HG03469 (cell line): ENCODE measurements around the gene FBN1.

Source experiments
- ATAC-seq: cut with Tn5 transposase; IDR thresholded peaks from one replicate; pipeline ENCODE4 v1.9.1; 2021; ENCODE audit warnings: mild to moderate bottlenecking, moderate library complexity, moderate number of reproducible peaks; ENCODE audit not compliant: unreplicated experiment

Gene FBN1

GRCh38 chr15:48582452-48583247, 62.9 kb downstream of the FBN1 start:
- ATAC-seq = no peak

DNA sequence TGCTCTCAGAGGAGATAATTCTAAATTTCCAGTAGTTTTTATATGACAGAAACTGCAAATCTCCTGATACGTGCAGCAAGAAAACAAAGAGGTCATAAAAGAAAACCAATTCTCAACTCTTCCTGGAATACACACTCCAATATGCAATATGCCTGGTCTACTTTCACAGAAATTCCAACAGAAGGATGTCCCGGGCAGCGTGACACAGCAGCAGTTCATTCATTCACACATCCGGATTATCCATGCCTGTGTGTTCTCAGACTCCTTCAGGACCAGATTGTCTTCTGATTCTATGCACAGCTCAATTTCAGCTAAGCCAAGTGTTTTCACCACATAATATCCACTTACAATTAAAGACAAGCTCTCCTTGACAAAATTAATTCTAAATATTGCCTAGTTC, 64.3 kb downstream of the FBN1 start:
- ATAC-seq = no peak

DNA sequence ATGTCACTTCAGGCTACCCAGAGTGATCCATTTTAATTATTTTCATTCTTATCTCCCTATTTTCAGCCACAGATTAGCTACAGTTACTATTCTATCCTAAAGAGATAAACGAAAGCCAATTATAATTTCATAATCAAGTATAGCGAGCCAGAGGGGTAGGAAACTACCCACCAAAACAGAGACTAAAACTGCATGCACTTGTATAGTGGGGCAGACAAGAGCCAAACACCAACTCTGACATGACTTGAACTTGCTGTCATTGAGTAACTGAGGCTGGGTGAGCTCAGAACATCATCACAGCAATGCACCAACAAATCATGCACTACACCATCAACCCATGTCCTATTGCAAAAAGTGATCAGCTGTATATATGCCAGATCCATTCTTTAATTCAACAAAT, 64.8 kb downstream of the FBN1 start:
- ATAC-seq = no peak

GRCh38 chr15:48579945-48580671, 65.4 kb downstream of the FBN1 start:
- no peak for ATAC-seq

GRCh38 chr15:48578965-48579364, 66.5 kb downstream of the FBN1 start:
- no peak for ATAC-seq

DNA sequence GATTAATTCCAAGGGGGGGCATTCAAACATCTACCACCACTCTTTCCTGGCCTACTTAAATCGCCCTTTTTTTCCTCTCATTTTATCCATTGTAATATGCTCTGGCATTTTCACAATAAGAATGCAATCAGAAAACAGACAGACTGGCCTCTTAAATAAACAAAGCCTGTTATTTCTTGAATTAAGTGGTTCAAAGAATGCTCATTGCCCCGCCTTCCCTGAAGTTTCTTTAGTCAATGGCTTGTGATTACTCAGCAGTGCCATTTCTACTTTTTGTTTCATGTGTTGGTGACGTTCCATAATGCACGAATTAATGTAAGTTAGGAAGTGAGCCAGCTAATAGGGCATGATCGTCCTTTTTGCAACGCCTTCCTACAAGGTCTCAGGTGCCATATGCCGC, 68.0 kb downstream of the FBN1 start:
- no peak for ATAC-seq

DNA sequence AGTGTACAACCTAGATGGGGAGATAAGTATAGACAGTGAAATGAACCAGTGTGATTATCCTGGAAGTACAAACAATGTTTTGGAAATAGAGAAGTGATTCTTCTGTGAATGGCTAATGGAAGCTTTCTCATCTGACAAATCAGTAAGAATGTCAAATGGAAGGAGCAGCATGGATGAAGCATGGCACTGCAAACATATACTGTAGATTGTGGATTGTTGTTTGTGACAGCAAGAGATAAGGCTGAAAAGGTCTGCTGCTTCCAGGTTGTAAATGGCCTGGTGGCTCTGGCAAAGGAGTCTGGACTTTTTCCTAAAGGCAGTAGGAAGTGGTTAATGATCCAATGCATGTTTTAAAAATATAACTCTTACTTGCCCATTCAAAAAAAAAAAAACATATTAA, 71.3 kb downstream of the FBN1 start:
- no peak for ATAC-seq

DNA sequence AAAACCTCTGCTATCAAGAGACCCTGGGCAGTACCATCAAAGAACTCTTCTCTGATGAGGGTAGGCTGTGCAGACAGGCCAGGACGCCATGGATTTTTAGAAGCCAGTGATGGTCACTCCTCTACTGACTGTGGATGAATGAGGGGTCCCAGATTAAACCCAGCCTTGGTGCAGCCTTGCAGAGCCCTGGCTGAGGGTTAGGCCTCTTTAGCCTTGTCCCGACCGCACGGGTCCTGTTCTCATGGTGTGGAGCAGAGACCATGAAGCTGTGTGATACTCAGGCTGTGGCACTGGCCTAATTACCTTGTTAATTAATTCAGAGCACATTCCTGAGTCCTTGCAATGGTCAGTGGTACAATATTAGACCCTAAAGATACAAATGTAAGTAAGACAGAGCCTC, 71.7 kb downstream of the FBN1 start:
- ATAC-seq = no peak

GRCh38 chr15:48572823-48573222, 72.7 kb downstream of the FBN1 start:
- no peak for ATAC-seq

- ATAC-seq = no peak
These were observed 74.0 kb downstream of the FBN1 start for GRCh38 chr15:48571510-48571909.

- ATAC-seq = no peak
These were observed 74.7 kb downstream of the FBN1 start for GRCh38 chr15:48570822-48571221.

DNA sequence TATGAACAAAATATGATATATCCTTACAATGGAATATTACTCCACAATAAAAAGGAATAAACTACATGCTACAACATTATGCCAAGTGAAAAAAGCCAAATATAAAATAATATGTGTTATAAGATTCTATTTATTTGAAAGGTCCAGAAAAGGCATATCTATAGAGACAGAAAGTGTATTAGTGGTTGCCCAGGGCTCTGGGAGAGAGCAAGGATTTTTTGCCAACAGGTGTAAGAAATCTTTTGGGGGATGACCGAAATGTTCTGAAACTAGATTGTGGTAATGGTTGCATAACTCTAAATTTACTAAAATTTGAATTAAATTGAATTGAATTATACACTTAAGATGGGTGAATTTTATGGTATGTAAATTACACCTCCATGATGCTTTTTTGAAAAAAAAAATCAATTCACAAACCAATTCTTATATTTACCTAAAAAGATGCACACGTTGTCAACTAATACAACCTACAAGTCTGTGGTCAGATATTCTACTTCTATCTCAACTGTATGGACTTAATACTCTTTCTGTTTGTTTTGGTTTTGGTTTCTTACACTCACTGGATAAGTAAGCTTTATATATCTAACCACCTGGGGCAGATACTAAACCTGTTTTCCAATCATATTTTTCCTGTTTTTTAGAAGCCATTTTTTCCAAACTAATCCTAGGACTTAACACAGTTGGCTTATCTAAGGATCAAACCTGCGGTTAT, 75.8 kb downstream of the FBN1 start:
- ATAC-seq = no peak

DNA sequence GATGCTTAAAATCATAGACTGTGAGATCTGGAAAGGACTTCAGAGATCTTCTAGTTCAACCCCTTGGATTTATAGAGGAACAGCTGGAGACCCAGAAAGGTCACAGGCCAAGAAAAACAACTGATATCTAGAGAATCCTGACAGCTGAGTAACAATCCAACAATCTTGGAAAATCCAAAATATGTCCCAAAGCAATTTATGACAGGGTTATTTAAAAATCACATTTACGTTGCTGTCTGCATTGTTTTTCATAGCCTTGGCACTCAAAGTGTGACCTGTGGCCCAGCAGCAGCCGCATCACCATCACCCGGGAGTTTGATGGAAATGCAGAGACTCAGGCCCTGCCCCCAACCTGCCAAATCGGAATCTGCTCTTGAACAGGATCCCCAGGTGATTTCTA, 78.8 kb downstream of the FBN1 start:
- no peak for ATAC-seq

DNA sequence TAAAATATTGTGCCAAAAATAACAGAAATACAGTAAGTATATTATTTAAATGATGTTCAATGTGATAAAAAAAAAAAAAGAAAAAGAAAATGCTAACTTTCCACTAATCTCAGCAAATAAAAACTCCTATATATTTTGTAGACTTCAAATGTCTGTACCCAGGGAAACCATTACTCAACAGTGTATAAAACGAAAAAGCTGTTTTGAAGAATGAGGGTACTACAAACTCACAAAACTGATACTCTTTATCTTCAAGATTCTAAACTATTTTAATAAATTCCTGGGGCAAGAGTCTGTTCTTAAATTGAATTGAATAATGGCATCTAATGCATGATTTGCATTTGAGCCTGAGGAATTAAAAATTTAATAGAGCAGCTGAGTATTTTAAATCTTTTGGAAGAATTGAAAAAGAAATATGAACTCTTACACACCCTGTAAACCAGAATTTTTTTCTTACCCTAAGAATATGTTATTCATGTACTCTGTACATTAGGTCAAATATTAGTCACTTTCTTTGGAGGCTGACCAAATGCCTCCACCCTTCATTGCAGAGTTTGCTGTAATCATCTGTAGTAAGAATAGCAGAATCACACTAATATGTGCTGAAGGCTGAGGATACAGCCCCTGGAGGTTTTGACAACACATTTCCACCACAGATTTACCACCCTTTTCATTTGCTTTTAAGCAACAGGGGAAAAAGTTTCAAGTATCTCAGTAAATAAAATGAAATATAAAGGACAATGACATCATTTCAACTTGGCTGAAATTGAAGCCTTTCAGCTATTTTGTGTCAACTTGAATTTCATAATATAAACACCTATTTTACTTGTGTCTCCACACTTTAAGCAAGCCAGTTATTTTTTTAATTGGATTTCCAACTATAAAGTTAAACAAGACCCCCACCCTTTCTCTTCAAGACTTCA, 79.7 kb downstream of the FBN1 start:
- no peak for ATAC-seq

DNA sequence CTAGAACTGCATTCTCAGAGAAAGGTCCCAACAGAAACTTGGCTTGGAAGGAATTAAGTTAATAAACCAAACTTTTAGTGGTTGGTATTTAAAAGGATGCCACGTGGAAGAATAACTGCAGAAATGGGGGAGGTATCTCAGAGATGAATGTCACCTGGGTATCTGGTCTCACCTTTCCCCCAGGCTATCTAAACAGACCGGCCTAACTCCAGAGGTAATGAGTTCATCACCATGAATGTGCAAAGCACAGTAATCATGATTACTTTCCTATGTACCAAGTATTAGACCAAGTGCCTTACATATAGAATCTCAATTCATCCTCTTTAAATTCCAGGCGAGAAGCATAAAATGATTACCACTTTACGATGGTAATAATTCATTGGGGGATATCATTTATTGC, 80.8 kb downstream of the FBN1 start:
- no peak for ATAC-seq

- no peak for ATAC-seq
These were observed 81.6 kb downstream of the FBN1 start for GRCh38 chr15:48563934-48564333.

- ATAC-seq = no peak
These were observed 85.0 kb downstream of the FBN1 start for GRCh38 chr15:48560321-48561051.

DNA sequence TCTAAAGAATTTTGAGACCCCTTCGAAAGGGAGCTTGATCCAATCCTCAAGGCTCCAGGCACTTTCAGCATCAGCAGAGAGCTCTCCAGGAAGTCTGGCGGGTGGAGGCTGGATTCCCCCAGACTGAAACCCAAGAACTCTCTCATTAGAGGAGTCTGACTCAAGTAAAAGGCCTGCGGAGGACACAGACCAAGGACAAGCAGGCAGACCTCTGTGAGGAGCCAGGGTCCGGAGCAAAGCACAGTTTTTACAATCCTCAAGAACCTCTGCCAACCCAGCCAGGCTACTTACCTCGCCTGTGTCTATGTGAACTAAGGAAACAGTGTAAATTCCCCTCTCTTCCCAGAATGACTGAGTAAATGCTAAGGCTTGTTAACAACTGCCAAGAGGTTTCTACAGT, 86.2 kb downstream of the FBN1 start:
- ATAC-seq = no peak

DNA sequence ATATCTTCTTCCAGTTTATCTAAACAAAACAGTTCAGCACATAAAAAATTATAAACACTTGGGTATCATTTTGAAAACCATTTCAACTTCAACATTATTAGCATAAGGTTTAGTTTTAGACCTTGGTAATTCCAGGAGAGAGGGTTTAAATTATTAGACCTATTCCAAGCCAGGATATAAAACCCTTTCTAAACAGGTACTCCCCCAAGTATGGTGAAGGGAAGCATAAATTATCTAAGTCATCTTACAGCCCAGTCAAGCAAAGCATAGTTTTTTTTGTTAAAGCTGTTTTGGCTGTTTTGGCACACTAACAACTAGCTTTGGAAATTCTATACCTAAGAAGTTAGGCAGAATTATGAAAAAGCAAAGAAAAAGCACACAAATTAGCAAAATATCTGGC, 87.3 kb downstream of the FBN1 start:
- no peak for ATAC-seq

DNA sequence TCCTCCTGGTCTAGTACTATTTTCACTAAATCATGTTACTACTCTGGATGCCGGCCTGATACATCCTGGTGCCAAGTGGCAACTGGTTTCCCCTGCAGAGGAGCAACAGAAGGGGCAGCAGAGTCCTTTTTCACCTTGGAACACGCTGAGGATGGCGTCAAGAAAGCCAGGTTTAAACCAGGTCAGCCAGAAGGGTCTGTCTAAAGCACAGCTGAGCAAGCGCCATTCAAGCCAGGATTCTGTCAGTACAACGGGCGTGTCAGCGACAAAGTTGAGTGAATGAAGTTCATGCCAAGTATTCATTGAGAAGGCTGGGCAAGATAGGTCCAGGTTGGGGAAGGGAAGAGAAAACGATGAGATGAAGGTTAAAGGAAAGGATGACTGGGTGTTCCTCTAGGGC, 88.2 kb downstream of the FBN1 start:
- ATAC-seq = no peak
